CD14-positive monocyte (primary cell): Measurements from ENCODE around the gene CORO1C. TPM values are rescaled to one million over a fixed set of nuclear protein-coding genes. Genes with fewer than 3 reads are reported as not detected.

ENCODE experiments used
- DNase-seq, 3 donors: peaks; one replicate each; pipeline ENCODE4 v3.0.0-alpha.2; 2011 to 2022
- H2AFZ ChIP-seq: 2 replicates; pipeline ENCODE4 v1.6.0; 2012; ENCODE audit warnings: mild to moderate bottlenecking, low read depth, low read length, inconsistent platforms; ENCODE audit not compliant: insufficient read depth, poor library complexity, severe bottlenecking
- H3K27ac ChIP-seq, 2 donors: 1 replicate in 1 of 2; 2 replicates in 1 of 2; pipeline ENCODE4 v1.5.1; 2012 to 2013; ENCODE audit warnings: low read length in 2 of 2, control low read depth in 1 of 2, inconsistent platforms in 1 of 2, low read depth in 1 of 2, mild to moderate bottlenecking in 1 of 2
- H3K27me3 ChIP-seq, 2 donors: one replicate each; pipeline versions ENCODE4 v1.6.0 to v1.6.1; 2011 to 2013; ENCODE audit warnings: low read length in 2 of 2; ENCODE audit not compliant: control insufficient read depth in 2 of 2, insufficient read depth in 2 of 2
- H3K36me3 ChIP-seq, 2 donors: replicated peaks in 1 of 2; 1 replicate in 1 of 2; 2 replicates in 1 of 2; pipeline versions ENCODE4 v1.5.1 to v1.6.1; 2012 to 2013; ENCODE audit warnings: low read length in 2 of 2, control low read depth in 1 of 2, inconsistent platforms in 1 of 2, mild to moderate bottlenecking in 1 of 2; ENCODE audit not compliant: insufficient read depth in 2 of 2, control insufficient read depth in 1 of 2
- H3K4me1 ChIP-seq, 2 donors: 1 replicate in 1 of 2; 2 replicates in 1 of 2; pipeline versions ENCODE4 v1.5.1 to v1.6.1; 2012 to 2013; ENCODE audit warnings: low read length in 2 of 2, control low read depth in 1 of 2, inconsistent platforms in 1 of 2, mild to moderate bottlenecking in 1 of 2, moderate library complexity in 1 of 2; ENCODE audit not compliant: insufficient read depth in 2 of 2, control insufficient read depth in 1 of 2
- H3K4me2 ChIP-seq: replicated peaks from 2 replicates; pipeline ENCODE3; 2012; ENCODE audit warnings: low read length, moderate library complexity, mild to moderate bottlenecking; ENCODE audit not compliant: poor library complexity, severe bottlenecking; ENCODE audit errors: extremely low read depth
- H3K4me3 ChIP-seq, 3 experiments: fragments of 200-600 bp in 1 of 3; sonication (generic) in 1 of 3; replicated peaks in 1 of 3; 1 replicate in 2 of 3; 2 replicates in 1 of 3; pipeline ENCODE4 v1.5.1; 2011 to 2013; ENCODE audit warnings: low read length in 3 of 3, mild to moderate bottlenecking in 3 of 3, control low read depth in 2 of 3, low read depth in 2 of 3, inconsistent platforms in 1 of 3, moderate library complexity in 1 of 3
- H3K79me2 ChIP-seq: 2 replicates; pipeline ENCODE4 v1.6.0; 2012; ENCODE audit warnings: mild to moderate bottlenecking, control low read depth, inconsistent platforms, low read length, moderate library complexity; ENCODE audit not compliant: insufficient read depth
- H3K9ac ChIP-seq: 2 replicates; pipeline ENCODE4 v1.6.0; 2017; ENCODE audit warnings: low read length, mild to moderate bottlenecking; ENCODE audit not compliant: insufficient read depth, poor library complexity, severe bottlenecking
- H3K9me3 ChIP-seq, 2 donors: replicated peaks in 1 of 2; 1 replicate in 1 of 2; 2 replicates in 1 of 2; pipeline versions ENCODE4 v1.5.1 to v1.6.1; 2012 to 2013; ENCODE audit warnings: low read length in 2 of 2, control low read depth in 1 of 2; ENCODE audit not compliant: control insufficient read depth in 1 of 2, insufficient read depth in 1 of 2
- H4K20me1 ChIP-seq: 2 replicates; pipeline ENCODE4 v1.6.0; 2012; ENCODE audit warnings: mild to moderate bottlenecking, low read length, control low read depth, moderate library complexity; ENCODE audit not compliant: insufficient read depth
- H3K27ac Mint-ChIP-seq, 7 donors: one replicate each; pipeline ENCODE4 v1.8.0; 2020; ENCODE audit warnings: mild to moderate bottlenecking in 7 of 7, mixed read lengths in 7 of 7, moderate library complexity in 6 of 7, inconsistent platforms in 2 of 7
- H3K27me3 Mint-ChIP-seq, 3 donors: one replicate each; pipeline ENCODE4 v1.8.0; 2021 to 2022; ENCODE audit warnings: low read depth in 3 of 3, mild to moderate bottlenecking in 3 of 3, mixed read lengths in 3 of 3, moderate library complexity in 3 of 3, inconsistent platforms in 1 of 3
- H3K36me3 Mint-ChIP-seq, 2 donors: one replicate each; pipeline ENCODE4 v1.8.0; 2020; ENCODE audit warnings: mixed read lengths in 2 of 2, inconsistent platforms in 1 of 2, mild to moderate bottlenecking in 1 of 2
- H3K4me1 Mint-ChIP-seq: one replicate; pipeline ENCODE4 v1.8.0; 2020; ENCODE audit warnings: mild to moderate bottlenecking, mixed read lengths
- H3K4me3 Mint-ChIP-seq, 2 donors: one replicate each; pipeline ENCODE4 v1.8.0; 2020; ENCODE audit warnings: mild to moderate bottlenecking in 2 of 2, mixed read lengths in 2 of 2, moderate library complexity in 1 of 2
- H3K9me3 Mint-ChIP-seq, 7 donors: one replicate each; pipeline ENCODE4 v1.8.0; 2020 to 2022; ENCODE audit warnings: mixed read lengths in 7 of 7, mild to moderate bottlenecking in 6 of 7, moderate library complexity in 6 of 7, inconsistent platforms in 2 of 7
- CTCF ChIP-seq: fragments of 200-600 bp; IDR thresholded peaks from one replicate; pipeline ENCODE4 v1.8.0; 2022; ENCODE audit warnings: antibody characterized with exemption, mild to moderate bottlenecking
- WGBS: methylation state at CpG from one replicate; pipeline ENCODE4 v1.1.5; 2013; ENCODE audit warnings: missing lambda C conversion rate; ENCODE audit not compliant: insufficient coverage; 5-methylcytosine and 5-hydroxymethylcytosine counted together
- intact Hi-C, 2 donors: fragments of 100-400 bp; cut with micrococcal nuclease; formaldehyde crosslinking; loops; one replicate each; pipeline versions ENCODE4 v1.15.0 to v1.15.1; 2023
- polyA plus RNA-seq, 3 donors: library from polyadenylated mRNA; depleted of rRNA in 1 of 3; unstranded in 2 of 3; stranded (reverse) in 1 of 3; fragments of 300-500 nt in 2 of 3; fragments of >200 nt in 1 of 3; fragmentation: Illumina TruSeq in 2 of 3; gene quantifications; 1 replicate in 2 of 3; 2 replicates in 1 of 3; pipeline ENCODE4 v1.2.3, GENCODE V29; 2012 to 2021

CORO1C gene
- polyA plus RNA-seq, 3 donors: 77.5 to 285 (median 229) TPM

- Histone ChIP-seq H4K20me1 (peaks cover 21% of the 10 kb centered on the region), H3K9ac (peak overlapping the region; percentile 45), H3K4me2 (peak overlapping the region; percentile 29), H2AFZ (no peak overlapping the region), H3K9me3 (no peaks in the 10 kb centered on the region), H3K4me3 (peak overlapping the region in 1 of 3 experiments; percentile 20), H3K4me1 (peaks cover 54 to 61% of the 10 kb centered on the region in 2 donors), H3K79me2 (peaks cover 86% of the 10 kb centered on the region), H3K36me3 (peaks cover 4 to 6% of the 10 kb centered on the region in 2 donors), H3K27ac (peak overlapping the region; percentile 60 to 95), H3K27me3 (no peaks in the 10 kb centered on the region)
- peaks cover 59% of the 10 kb centered on the region for H3K4me1 Mint-ChIP-seq
- peak; percentile 87 to 94 (median 89) for DNase-seq
- H3K4me3 Mint-ChIP-seq: no peak overlapping the region
- peak overlapping the region; percentile 89 to 99 (median 99) for H3K27ac Mint-ChIP-seq
- H3K27me3 Mint-ChIP-seq: no peaks in the 10 kb centered on the region
- intact Hi-C loops: loop anchor here (5.0 to 10.0 kb wide), 4 partner anchors 35 to 287 kb away; partner anchors contain the start of gene CORO1C (in 1 of the 2)
- WGBS: no CpG with 5 or more reads among the region's 2 CpGs
- H3K9me3 Mint-ChIP-seq: peaks cover 0 to 3% (median 0%) of the 10 kb centered on the region in 7 donors
- no peak for TF ChIP-seq CTCF
- H3K36me3 Mint-ChIP-seq: peaks cover 40 to 47% of the 10 kb centered on the region in 2 donors
These were observed 64.0 kb downstream of the CORO1C start for GRCh38 chr12:108667349-108667748.

GRCh38 chr12:108666401-108666881, 64.9 kb downstream of the CORO1C start:
- no peak for TF ChIP-seq CTCF
- intact Hi-C loops: loop anchor here (5.0 to 10.0 kb wide), 4 partner anchors 36 to 288 kb away; partner anchors contain the start of gene CORO1C (in 1 of the 2)
- Histone ChIP-seq H4K20me1 (peaks cover 18% of the 10 kb centered on the region), H3K79me2 (peaks cover 86% of the 10 kb centered on the region), H3K27me3 (no peaks in the 10 kb centered on the region), H3K4me3 (no peak overlapping the region), H3K27ac (peak overlapping the region; percentile 27 to 95), H2AFZ (no peak overlapping the region), H3K9me3 (no peaks in the 10 kb centered on the region), H3K4me1 (peaks cover 54 to 61% of the 10 kb centered on the region in 2 donors), H3K9ac (peak overlapping the region; percentile 5), H3K36me3 (peaks cover 6 to 9% of the 10 kb centered on the region in 2 donors), H3K4me2 (peak overlapping the region; percentile 29)
- peak overlapping the region; percentile 89 to 99 (median 99) for H3K27ac Mint-ChIP-seq
- no peak for DNase-seq
- H3K36me3 Mint-ChIP-seq: peaks cover 41 to 50% of the 10 kb centered on the region in 2 donors
- no peaks in the 10 kb centered on the region for H3K27me3 Mint-ChIP-seq
- H3K4me3 Mint-ChIP-seq: no peak overlapping the region
- 63% methylated on average over 1 of the region's 3 CpGs for WGBS
- H3K9me3 Mint-ChIP-seq: peaks cover 0 to 3% (median 0%) of the 10 kb centered on the region in 7 donors
- peaks cover 59% of the 10 kb centered on the region for H3K4me1 Mint-ChIP-seq
